ENCODE results near the gene STK24.

STK24 gene

GRCh38 chr13:98549728-98550317, 27.1 kb downstream of the STK24 start:
- FAIRE-seq, result no peak

GRCh38 chr13:98549006-98549727, 27.7 kb downstream of the STK24 start:
- FAIRE-seq, result no peak

GRCh38 chr13:98548230-98548629, 28.7 kb downstream of the STK24 start:
- FAIRE-seq, result no peak

DNA sequence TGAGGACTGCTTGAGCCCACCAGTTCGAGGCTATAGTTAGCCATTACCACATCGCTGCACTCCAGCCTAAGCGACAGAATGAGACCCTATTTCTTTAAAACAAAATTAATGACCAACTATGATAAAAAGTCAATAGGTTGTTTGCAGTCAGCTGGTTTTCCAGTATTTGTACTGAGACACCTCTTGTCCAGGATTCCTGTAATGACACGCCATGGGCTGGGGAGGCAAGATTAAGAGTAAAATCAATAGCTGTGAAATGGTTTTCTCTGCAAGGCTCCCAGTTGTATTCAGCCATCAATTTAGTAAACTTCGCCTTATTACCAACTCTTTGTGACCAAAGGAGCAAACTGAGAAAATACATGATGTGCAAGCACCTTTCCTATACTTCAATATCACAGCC, 29.5 kb downstream of the STK24 start:
- no peak for FAIRE-seq

DNA sequence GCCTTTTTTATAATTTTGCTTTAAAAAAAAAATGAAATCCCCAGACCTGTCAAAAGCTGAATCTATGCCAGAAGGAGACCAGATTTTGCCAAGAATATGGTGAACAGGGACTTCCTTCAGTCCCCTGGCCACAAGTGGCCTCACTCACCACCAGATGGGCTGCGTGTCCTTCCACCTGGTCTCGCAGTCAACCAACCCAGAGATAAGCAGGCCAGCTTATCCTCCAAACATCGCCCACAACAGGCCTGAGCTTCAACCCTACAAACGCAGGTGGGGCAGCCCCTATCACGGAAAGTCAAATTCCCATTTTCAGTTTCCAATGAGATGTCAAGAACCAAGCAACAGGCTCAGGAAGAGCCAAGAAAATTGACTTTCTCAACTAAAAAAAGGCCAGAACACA, 30.5 kb downstream of the STK24 start:
- no peak for FAIRE-seq

DNA sequence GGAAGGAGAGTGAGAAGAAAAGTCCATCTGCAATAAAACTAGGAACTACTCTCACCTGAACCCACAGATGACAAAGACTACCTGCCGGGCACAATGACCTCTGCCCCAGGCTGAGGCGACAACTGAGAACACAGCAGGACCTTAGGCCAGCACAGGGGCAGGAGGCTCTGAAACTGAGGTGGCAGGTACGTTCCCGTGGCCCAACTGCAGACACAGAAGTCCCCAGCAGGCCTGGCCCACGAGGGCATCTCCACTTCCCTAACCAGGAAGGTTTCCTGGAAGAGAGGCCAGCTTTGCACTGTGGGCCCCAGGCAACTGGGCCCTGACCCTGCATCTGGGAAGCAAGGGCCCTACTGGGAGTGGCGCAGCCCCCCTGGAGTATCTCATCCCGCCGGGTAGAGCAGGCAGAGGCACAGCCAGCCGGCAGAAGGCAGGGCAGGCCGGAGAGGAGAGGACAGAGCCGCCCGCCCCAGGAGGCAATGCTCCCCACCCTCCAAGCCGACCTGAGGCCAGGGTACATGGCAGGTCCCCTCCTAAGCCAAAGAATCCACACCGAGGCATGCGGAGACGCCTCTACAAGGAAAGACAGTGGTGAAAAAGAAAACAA, 32.7 kb downstream of the STK24 start:
- FAIRE-seq, result no peak

DNA sequence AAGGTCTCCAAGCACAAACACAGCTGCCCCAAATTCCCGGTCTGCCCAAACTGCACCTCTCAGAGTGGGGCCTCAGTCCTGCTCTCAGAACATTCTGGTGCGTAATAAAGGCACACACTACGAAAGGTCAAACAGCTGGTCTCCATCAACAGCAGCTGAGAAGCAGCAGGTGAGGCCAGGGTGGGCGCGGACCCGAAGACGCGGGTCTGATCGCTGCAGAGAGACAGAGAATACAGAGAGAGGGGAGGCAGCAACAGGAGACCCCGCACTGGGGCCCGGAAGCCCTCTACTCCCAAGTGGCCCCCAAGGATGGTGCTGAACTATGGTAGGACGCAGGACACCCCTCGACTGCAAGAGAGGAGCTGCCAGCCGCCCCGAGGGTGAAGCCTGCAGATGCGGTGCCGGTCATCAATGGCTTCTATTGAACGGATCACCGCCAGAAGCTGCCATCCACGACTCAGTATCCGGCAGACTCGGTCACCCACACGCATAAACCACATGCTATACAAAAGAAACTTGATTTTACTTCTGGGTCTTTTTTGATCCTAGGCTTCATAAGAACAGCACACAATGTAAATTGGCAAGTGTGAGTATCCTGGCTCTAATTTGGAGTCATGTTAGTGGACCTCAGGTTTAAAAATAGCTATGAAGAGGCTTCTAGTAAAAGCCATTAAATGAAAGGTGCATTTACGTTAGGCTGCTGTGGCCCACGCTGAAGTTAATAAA, 33.4 kb downstream of the STK24 start:
- no peak for FAIRE-seq

GRCh38 chr13:98542568-98543377, 34.1 kb downstream of the STK24 start:
- FAIRE-seq, result no peak

GRCh38 chr13:98541701-98542203, 35.2 kb downstream of the STK24 start:
- FAIRE-seq, result no peak

DNA sequence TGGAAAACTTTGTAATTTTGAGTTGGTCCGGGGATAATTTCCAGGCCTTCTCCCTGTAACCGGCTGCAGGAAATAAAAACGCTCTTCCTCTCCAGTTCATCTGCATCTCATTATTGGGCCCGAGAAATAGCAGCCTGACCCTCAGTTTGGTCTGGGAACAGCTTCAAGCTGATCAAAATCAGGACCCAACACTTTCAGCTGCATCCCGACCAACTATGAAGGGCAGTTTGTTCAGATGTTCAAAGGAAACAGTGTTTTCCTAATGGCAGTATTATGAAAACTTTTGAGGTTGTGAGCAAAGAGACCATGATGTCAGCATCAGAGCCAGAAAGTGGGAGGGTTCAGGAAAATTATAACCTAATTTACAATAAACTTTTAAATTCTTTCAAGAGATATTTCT, 35.7 kb downstream of the STK24 start:
- peak; percentile 90 for FAIRE-seq

GRCh38 chr13:98540476-98540875, 36.4 kb downstream of the STK24 start:
- no peak for FAIRE-seq

DNA sequence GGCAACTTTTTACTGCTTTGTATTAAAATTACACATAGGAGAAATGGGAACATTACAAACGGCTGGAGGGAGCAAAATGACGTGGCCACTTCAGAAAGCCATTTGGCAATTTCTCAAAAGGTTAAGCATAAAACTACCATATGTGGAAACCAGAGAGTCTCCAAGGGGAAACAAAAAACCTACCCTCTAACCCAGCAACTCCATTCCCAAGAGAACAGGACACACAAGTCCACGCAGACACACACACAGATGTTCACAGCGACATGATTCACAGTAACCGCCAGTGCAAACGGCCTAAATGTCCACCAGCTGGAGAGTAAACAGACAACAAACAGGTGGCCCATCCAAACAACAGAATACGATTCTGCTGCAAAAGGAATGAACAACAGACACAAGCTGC, 37.2 kb downstream of the STK24 start:
- FAIRE-seq, result peak; percentile 63

DNA sequence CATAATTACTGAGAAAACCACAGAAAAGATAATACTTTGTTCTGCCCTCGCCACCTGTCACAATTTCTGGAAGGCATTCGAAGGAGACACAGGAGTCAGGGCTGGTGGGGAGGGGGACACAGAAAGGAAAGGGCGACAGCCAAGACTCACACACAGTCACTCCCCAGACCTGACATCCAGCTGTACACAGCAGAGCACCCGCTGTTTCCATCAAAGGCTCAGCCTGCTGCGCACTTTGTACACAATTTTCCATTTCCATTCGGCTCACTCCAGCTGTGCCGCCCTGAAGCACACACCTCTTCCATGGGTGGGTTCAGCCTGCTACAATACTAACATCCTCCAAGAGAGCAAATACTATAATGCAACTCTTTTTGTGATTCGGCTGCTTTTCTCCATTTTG, 38.0 kb downstream of the STK24 start:
- FAIRE-seq, result no peak

DNA sequence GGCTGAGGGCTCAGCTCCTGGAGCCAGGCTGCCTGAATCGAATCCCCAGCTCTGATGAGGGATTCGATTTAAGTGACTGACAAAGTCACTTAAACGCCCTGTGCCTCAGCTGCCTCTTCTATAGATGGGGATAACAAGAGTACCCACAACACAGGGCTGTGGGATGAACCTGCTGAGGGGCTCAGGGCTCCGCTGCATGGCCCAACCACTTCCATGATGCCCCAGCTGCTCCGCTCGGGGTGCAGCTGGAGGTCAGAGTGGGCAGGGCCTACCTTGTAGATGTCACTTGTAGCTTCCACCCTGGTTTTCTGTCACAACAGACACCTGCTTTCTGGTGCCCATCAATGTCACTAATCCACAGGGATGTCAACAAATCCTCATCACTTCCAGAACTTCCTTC, 39.2 kb downstream of the STK24 start:
- FAIRE-seq, result no peak

GRCh38 chr13:98537306-98537705, 39.6 kb downstream of the STK24 start:
- no peak for FAIRE-seq

GRCh38 chr13:98536729-98537128, 40.2 kb downstream of the STK24 start:
- no peak for FAIRE-seq

- no peak for FAIRE-seq
Observed at GRCh38 chr13:98535501-98536354, 41.2 kb downstream of the STK24 start.

DNA sequence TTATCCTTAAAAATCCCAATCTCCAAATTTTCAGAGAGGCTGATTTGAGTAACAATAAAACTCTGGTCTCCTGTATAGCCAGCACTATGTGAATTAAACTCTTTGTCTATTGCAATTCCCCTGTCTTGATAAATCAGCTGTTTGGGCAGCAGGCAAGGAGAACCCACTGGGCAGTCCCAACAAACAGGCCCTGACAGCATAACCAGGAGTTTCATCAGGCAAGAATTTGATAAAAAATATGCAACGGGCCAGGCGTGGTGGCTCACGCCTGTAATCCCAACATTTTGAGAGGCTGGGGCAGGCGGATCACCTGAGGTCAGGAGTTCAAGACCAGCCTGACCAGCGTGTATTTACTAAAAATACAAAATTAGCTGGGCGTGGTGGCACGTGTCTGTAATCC, 42.1 kb downstream of the STK24 start:
- FAIRE-seq, result no peak

GRCh38 chr13:98533912-98534311, 43.0 kb downstream of the STK24 start:
- FAIRE-seq, result no peak

GRCh38 chr13:98532254-98532653, 44.7 kb downstream of the STK24 start:
- no peak for FAIRE-seq

GRCh38 chr13:98530217-98530616, 46.7 kb downstream of the STK24 start:
- no peak for FAIRE-seq

DNA sequence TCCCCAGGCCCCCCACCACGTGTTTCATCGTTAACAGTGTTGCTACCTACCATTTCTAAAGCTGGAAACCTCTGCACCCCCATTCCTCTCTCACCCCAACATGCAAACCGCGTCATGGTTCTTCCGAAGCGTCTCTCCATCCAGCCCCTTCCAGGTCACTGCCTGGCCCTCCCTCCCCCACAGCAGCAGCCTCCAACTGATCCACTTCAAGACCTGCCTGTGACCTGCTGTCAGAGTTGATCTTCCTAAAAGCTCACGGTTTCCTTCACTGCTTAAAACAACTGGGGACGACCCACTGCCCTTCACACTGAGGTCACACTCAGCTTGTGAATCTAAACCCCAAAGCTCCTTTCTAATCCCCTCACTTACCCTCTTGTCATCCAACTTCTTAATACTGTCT, 47.7 kb downstream of the STK24 start:
- no peak for FAIRE-seq
